Fibroblast of lung (primary cell): ENCODE data around the gene TXNDC11. TPM values are rescaled to one million over a fixed set of nuclear protein-coding genes. Genes with fewer than 3 reads are reported as not detected.

Experiments used
- DNase-seq, 2 donors: peaks; one replicate each; pipeline versions ENCODE4 v3.0.0 to v3.0.0-alpha.2; 2010; ENCODE audit warnings: low read depth in 2 of 2
- H2AFZ ChIP-seq: 2 replicates; pipeline ENCODE4 v1.5.1; 2012; ENCODE audit warnings: low read length, control low read depth, inconsistent platforms
- H3K27ac ChIP-seq: 2 replicates; pipeline ENCODE4 v1.5.1; 2011; ENCODE audit warnings: low read length, control low read depth; ENCODE audit not compliant: insufficient read depth
- H3K27me3 ChIP-seq: 2 replicates; pipeline ENCODE4 v1.5.1; 2011; ENCODE audit warnings: mild to moderate bottlenecking, low read length; ENCODE audit not compliant: control insufficient read depth, insufficient read depth
- H3K36me3 ChIP-seq: 2 replicates; pipeline ENCODE4 v1.5.1; 2011; ENCODE audit warnings: low read length; ENCODE audit not compliant: control insufficient read depth, insufficient read depth
- H3K4me1 ChIP-seq: 2 replicates; pipeline ENCODE4 v1.5.1; 2011; ENCODE audit warnings: low read length; ENCODE audit not compliant: control insufficient read depth, insufficient read depth; ENCODE audit errors: extremely low read depth
- H3K4me2 ChIP-seq: 2 replicates; pipeline ENCODE4 v1.5.1; 2011; ENCODE audit warnings: low read length, control low read depth; ENCODE audit not compliant: insufficient read depth; ENCODE audit errors: extremely low read depth
- H3K4me3 ChIP-seq, 4 experiments: fragments of 200-600 bp in 1 of 4; sonication (generic) in 1 of 4; replicated peaks in 1 of 4; 2 replicates each; pipeline ENCODE4 v1.5.1; 2011 to 2016; ENCODE audit warnings: low read length in 4 of 4, low read depth in 3 of 4, mild to moderate bottlenecking in 3 of 4, control low read depth in 2 of 4, inconsistent platforms in 1 of 4, mixed read lengths in 1 of 4; ENCODE audit not compliant: insufficient read depth in 1 of 4; ENCODE audit errors: control extremely low read depth in 1 of 4
- H3K79me2 ChIP-seq: 2 replicates; pipeline ENCODE4 v1.5.1; 2012; ENCODE audit warnings: mild to moderate bottlenecking, low read length, inconsistent platforms; ENCODE audit not compliant: control insufficient read depth, insufficient read depth
- H3K9ac ChIP-seq: 2 replicates; pipeline ENCODE4 v1.5.1; 2011; ENCODE audit warnings: mild to moderate bottlenecking, low read length, control low read depth; ENCODE audit not compliant: insufficient read depth
- H3K9me3 ChIP-seq: 2 replicates; pipeline ENCODE4 v1.5.1; 2012; ENCODE audit warnings: low read depth, low read length; ENCODE audit not compliant: control insufficient read depth, insufficient read depth
- H4K20me1 ChIP-seq: 2 replicates; pipeline ENCODE4 v1.5.1; 2011; ENCODE audit warnings: low read length; ENCODE audit not compliant: control insufficient read depth, insufficient read depth; ENCODE audit errors: extremely low read depth
- CTCF ChIP-seq, 2 donors: IDR thresholded peaks in 1 of 2; conservative IDR thresholded peaks in 1 of 2; 1 replicate in 1 of 2; 2 replicates in 1 of 2; pipeline ENCODE4 v1.5.1; 2011 to 2012; ENCODE audit warnings: low read length in 2 of 2, control low read depth in 1 of 2, inconsistent platforms in 1 of 2, low read depth in 1 of 2, mild to moderate bottlenecking in 1 of 2
- EZH2 ChIP-seq: IDR thresholded peaks from 2 replicates; pipeline ENCODE4 v1.5.1; 2012; ENCODE audit warnings: low read length, control low read depth, mild to moderate bottlenecking; ENCODE audit errors: missing control alignments
- polyA plus RNA-seq, 2 donors: library from polyadenylated mRNA; depleted of rRNA in 1 of 2; stranded (reverse) in 1 of 2; unstranded in 1 of 2; fragments of >200 nt; gene quantifications; 2 replicates each; pipeline ENCODE4 v1.2.1, GENCODE V29; 2011 to 2012; ENCODE audit warnings: missing spikeins in 1 of 2
- total RNA-seq: library from RNA; depleted of rRNA; stranded (reverse); fragments of >200 nt; gene quantifications from 2 replicates; pipeline ENCODE4 v1.2.1, GENCODE V29; 2014

TXNDC11 gene
- total and polyA plus RNA-seq, 2 donors (not counting 1 experiment from before 2014, with no cell fraction given) = 26.8 to 46.2 TPM

GRCh38 chr16:11719171-11719570, 23.5 kb downstream of the TXNDC11 start:
- no peaks in the 10 kb centered on the region for H4K20me1 ChIP-seq
- no peak overlapping the region for H3K4me2 ChIP-seq
- DNase-seq = no peak
- H2AFZ ChIP-seq = no peak overlapping the region
- H3K4me1 ChIP-seq = no peaks in the 10 kb centered on the region
- no peak overlapping the region for H3K27ac ChIP-seq
- no peak overlapping the region for H3K9ac ChIP-seq
- no peaks in the 10 kb centered on the region for H3K27me3 ChIP-seq
- TF ChIP-seq CTCF (conservative IDR thresholded peaks at IDR 0.05 in 1 of 2, IDR thresholded peaks at IDR 0.05 in 1 of 2; ENCODE audit: low read depth in 1 of 2, low read length in 2 of 2) (no peak), EZH2 (no peak)
- peaks cover 2% of the 10 kb centered on the region for H3K36me3 ChIP-seq
- H3K79me2 ChIP-seq = no peaks in the 10 kb centered on the region
- H3K4me3 ChIP-seq = no peak overlapping the region
- no peaks in the 10 kb centered on the region for H3K9me3 ChIP-seq

GRCh38 chr16:11717811-11718210, 24.8 kb downstream of the TXNDC11 start:
- Histone ChIP-seq H3K4me2 (no peak overlapping the region), H3K9me3 (no peaks in the 10 kb centered on the region), H3K27me3 (no peaks in the 10 kb centered on the region), H2AFZ (no peak overlapping the region), H3K36me3 (peaks cover 5% of the 10 kb centered on the region), H3K27ac (no peak overlapping the region), H3K79me2 (no peaks in the 10 kb centered on the region), H4K20me1 (no peaks in the 10 kb centered on the region), H3K9ac (no peak overlapping the region), H3K4me1 (no peaks in the 10 kb centered on the region), H3K4me3 (no peak overlapping the region)
- DNase-seq = no peak
- TF ChIP-seq CTCF (conservative IDR thresholded peaks at IDR 0.05 in 1 of 2, IDR thresholded peaks at IDR 0.05 in 1 of 2; ENCODE audit: low read depth in 1 of 2, low read length in 2 of 2) (no peak), EZH2 (no peak)

- Histone ChIP-seq H3K4me3 (no peak overlapping the region), H3K4me2 (no peak overlapping the region), H2AFZ (no peak overlapping the region), H3K27me3 (no peaks in the 10 kb centered on the region), H3K9ac (no peak overlapping the region), H3K4me1 (no peaks in the 10 kb centered on the region), H3K27ac (no peak overlapping the region), H4K20me1 (no peaks in the 10 kb centered on the region), H3K9me3 (no peaks in the 10 kb centered on the region), H3K79me2 (no peaks in the 10 kb centered on the region), H3K36me3 (peaks cover 5% of the 10 kb centered on the region)
- no peak for TF ChIP-seq EZH2
- no peak for TF ChIP-seq CTCF (conservative IDR thresholded peaks at IDR 0.05 in 1 of 2, IDR thresholded peaks at IDR 0.05 in 1 of 2; ENCODE audit: low read depth in 1 of 2, low read length in 2 of 2)
- DNase-seq = no peak
Measured at GRCh38 chr16:11716336-11716735, 26.3 kb downstream of the TXNDC11 start.
